GM12872 (cell line): ENCODE results near the gene MGRN1.

ENCODE experiments used
- TF ChIP-seq, protein P1 (sequence below): IDR thresholded peaks from 3 replicates; pipeline ENCODE4 v1.5.1; 2011; ENCODE audit warnings: low read depth, mild to moderate bottlenecking, low read length, moderate library complexity; ENCODE audit not compliant: insufficient read depth

The MGRN1 gene

DNA sequence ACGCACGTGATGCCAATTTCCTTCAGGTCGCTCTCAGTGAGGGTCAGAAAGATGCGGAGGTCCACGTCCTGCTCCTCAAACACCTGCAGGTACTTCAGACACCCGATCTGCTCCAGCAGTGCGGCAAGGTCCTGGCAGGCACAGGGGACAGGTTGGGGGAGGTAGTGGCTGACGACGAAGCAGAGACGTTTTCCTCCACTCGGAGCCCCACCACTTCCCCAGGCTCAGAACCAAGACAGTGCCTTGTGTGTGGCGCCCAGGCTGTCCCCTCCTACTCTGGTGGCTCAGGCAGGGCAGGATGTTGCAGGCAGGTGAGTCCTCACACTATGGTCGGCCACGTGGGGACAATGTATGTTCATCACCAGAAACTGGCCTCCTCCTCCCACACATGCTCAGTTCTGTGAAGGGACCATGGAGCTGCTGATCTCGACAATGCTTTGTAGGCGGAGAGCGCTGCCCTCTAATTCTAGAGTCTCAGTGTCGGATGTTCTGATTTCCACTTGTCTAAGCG, 74.5 kb downstream of the MGRN1 start:
- TF ChIP-seq, protein P1, sequence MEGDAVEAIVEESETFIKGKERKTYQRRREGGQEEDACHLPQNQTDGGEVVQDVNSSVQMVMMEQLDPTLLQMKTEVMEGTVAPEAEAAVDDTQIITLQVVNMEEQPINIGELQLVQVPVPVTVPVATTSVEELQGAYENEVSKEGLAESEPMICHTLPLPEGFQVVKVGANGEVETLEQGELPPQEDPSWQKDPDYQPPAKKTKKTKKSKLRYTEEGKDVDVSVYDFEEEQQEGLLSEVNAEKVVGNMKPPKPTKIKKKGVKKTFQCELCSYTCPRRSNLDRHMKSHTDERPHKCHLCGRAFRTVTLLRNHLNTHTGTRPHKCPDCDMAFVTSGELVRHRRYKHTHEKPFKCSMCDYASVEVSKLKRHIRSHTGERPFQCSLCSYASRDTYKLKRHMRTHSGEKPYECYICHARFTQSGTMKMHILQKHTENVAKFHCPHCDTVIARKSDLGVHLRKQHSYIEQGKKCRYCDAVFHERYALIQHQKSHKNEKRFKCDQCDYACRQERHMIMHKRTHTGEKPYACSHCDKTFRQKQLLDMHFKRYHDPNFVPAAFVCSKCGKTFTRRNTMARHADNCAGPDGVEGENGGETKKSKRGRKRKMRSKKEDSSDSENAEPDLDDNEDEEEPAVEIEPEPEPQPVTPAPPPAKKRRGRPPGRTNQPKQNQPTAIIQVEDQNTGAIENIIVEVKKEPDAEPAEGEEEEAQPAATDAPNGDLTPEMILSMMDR: no peak

DNA sequence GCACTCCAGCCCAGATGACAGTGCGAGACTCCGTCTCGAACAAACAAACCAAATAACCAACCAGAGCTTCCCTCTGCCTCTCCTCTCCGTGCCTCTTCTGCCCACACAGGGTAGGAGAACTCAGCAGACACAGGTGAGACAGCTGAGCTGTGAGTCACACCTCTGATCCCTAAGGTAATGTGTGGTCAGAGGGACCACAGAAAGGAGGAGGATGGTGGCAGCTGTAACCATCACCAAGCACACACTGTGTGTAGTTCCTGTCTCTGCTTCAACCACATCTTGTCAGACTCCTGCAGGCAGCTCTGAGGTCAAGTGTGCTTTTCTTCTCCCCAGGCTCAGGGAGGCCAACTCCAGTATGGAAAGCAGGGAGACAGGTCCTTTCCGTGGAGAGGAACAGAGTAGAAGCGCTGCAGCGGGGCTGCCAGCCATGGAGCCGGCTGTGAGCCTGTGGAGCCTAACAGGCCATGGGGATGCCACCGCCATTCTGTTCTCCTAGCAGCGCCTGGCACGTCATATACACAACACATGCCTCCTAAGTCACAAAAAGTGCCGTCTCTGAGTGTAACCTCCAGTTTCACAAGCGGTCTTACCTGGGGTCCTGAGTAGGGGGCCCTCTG, 75.9 kb downstream of the MGRN1 start:
- TF ChIP-seq, protein P1: no peak

DNA sequence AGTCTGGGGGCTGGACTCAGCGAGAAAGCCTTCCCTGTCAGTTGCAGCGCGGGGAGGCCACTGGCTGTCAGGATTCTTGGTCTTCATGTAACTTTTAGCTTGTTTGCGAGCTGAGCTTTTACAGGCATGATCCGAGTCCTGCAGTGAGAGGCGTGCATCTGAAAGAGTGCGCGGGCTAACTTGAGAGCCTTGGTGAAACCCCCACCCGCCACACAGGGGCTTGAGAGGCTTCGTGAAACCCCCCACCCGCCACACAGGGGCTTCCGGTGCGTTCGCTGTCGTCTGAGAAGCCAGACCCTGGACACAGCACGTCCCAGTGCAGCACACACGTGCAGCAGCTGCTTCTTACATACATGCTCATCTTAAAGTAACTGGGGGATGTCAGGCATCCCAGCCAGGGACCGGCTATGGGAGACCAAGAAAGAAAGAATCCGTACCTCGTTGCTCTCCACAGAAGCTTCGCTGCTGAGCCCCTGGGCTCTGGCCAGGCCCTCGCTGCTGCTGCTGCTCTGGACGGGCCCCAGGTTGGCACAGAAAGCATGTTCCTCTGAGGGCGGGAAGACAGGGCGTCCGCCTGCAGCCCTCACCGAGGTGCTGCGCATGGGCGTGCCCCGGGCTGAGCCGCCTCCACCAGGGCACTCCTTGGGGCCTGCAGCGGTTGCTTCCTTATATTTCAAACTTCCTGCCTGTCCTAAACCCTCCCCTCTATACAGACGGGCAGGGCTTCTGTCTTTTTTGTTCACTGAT, 76.5 kb downstream of the MGRN1 start:
- TF ChIP-seq, protein P1: no peak

DNA sequence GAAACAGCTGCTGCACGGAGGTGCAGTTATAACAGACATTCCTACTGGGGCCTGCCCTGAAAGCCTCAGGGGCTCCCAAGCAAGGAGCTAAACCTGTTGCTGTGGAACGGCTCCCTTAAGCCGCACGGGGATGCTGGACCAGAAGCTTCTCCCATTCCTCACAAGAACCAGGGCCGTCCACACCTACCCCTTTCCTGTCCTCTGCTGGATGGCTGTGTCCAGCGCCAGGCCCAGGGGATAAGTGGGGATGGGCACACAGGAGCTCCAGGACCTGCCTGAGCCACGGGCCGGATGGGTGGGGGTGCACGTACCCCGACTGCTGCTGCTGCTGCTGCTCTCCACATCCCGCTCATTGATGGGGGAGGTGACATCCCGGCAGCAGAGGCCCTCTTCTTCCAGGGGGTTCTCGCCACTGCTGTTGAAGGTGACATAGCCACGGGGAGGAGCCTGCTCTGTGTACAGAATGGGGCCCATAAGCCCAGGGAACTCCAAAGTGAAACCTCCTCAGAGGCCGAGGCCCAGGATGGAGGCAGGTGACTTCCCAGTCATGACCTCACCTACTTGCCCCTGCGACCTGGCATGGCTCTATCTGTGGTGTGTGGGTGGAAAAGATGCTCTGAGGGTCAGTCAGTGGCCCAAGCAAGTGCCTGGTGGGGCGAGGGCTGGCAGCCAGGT, 77.3 kb downstream of the MGRN1 start:
- TF ChIP-seq, protein P1: no peak

DNA sequence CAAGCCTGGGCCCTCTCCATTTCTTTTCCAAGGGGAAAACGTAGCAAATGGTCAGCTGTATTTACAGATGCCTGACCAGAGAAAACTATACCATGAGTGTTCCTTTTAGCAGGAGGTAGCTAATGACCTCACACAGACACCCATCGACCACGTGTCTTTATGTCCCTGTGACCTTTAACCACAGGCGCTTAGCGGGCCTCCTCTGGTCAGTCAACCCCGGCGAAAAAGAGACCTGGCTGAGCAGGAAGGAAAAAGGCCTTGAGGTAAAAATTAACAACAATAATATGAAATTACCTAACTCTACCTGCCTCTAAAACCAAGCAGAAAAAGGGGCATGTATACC, 77.8 kb downstream of the MGRN1 start:
- TF ChIP-seq, protein P1: no peak

DNA sequence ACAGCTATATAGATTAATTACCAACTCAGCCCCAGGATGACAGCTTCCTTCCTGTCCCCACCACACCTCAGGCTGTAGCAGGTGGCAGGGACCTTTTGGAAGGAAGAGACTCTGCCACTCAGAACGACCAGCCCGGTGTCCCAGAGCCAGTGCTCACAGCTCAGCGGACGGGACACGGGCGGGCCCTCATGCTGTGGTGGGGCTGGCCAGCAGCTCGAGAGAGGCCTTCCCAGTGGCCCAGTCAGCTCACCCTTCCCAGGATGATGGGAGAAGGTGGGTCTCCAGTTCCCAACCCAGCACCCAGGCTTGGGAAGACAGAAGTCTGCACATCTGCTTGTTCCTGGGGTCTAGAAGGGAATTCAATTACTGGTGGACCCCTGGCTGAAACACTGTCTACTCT, 79.3 kb downstream of the MGRN1 start:
- TF ChIP-seq, protein P1: no peak

DNA sequence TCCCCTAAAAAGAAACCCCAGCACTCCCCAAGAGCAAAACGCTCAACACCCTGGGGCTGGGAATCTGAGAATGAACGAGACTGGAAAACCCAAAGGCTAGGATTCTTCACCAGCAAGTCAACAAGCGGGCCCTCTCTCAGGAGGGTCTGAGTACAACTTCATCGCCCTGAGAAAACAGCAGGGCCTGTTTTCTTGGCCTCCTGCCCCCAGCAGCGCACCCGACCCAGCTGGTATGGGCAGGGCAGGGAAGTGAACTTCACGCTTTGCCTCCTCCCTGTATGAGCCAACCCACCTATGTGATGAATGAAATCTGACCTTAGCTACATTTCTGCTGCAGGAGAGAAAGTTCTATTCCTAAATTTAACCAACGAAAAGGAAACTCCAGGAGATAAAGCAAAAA, 79.9 kb downstream of the MGRN1 start:
- TF ChIP-seq, protein P1: no peak
